GM11168 (cell line): Measurements from ENCODE around the gene STUB1.

Source experiments
- in situ Hi-C: fragments of 300-500 bp; cut with MboI; formaldehyde crosslinking; loops from one replicate; pipeline ENCODE4 v1.12.0; 2022; ENCODE audit warnings: low sequenced_read_pairs; ENCODE audit not compliant: unreplicated experiment

Gene STUB1

GRCh38 chr16:721765-722540 lies 41.7 kb downstream of the STUB1 start:
- in situ Hi-C loops, result no loop called here

- in situ Hi-C loops, result no loop called here
Measured at GRCh38 chr16:722835-723633, 42.8 kb downstream of the STUB1 start.

GRCh38 chr16:723695-724094 lies 43.5 kb downstream of the STUB1 start:
- in situ Hi-C loops, result no loop called here

GRCh38 chr16:724188-725040 lies 44.2 kb downstream of the STUB1 start:
- in situ Hi-C loops, result no loop called here

- in situ Hi-C loops, result no loop called here
Measured at GRCh38 chr16:725041-725376, 44.8 kb downstream of the STUB1 start.

GRCh38 chr16:725463-726187 lies 45.4 kb downstream of the STUB1 start:
- in situ Hi-C loops, result no loop called here

- in situ Hi-C loops, result no loop called here
Measured at GRCh38 chr16:726188-726437, 45.9 kb downstream of the STUB1 start.

- in situ Hi-C loops, result no loop called here
Measured at GRCh38 chr16:726438-727290, 46.5 kb downstream of the STUB1 start, which contains the start of the genes CCDC78 and HAGHL. Gene CCDC78 (minus strand): TSS chr16:726443. CDS start chr16:726367, 76 bp downstream. Gene HAGHL (plus strand): TSS chr16:727106. CDS start chr16:727510, 404 bp downstream.

- in situ Hi-C loops, result no loop called here
Measured at GRCh38 chr16:727291-727977, 47.2 kb downstream of the STUB1 start.

GRCh38 chr16:728131-728889 lies 48.1 kb downstream of the STUB1 start:
- in situ Hi-C loops, result no loop called here

GRCh38 chr16:728890-729744 lies 48.9 kb downstream of the STUB1 start:
- in situ Hi-C loops, result no loop called here

- in situ Hi-C loops, result no loop called here
Measured at GRCh38 chr16:729768-730665, 49.8 kb downstream of the STUB1 start.

GRCh38 chr16:730666-731509 lies 50.7 kb downstream of the STUB1 start:
- in situ Hi-C loops, result no loop called here

- in situ Hi-C loops, result no loop called here
Measured at GRCh38 chr16:732332-732731, 52.1 kb downstream of the STUB1 start.
